DND-41 (cell line): ENCODE data around the gene NAB2.

Experiments
- ATAC-seq: fragments of 200-7000 bp; cut with Tn5 transposase; 3 replicates; pipeline ENCODE4 v1.9.1; 2021; ENCODE audit warnings: low read depth; ENCODE audit not compliant: insufficient read depth
- DNase-seq: peaks from one replicate; pipeline ENCODE4 v3.0.0-alpha.2; 2020
- H2AFZ ChIP-seq: 2 replicates; pipeline ENCODE4 v1.6.0; 2012; ENCODE audit warnings: low read depth, low read length
- H3K27ac ChIP-seq: 2 replicates; pipeline ENCODE4 v1.5.1; 2012; ENCODE audit warnings: low read length, inconsistent platforms
- H3K27me3 ChIP-seq: fragments of 200-600 bp; sonication (generic); 2 replicates; pipeline ENCODE4 v1.6.0; 2012; ENCODE audit warnings: low read length, mild to moderate bottlenecking, inconsistent platforms; ENCODE audit not compliant: insufficient read depth, poor library complexity
- H3K36me3 ChIP-seq: 2 replicates; pipeline ENCODE4 v1.5.1; 2012; ENCODE audit warnings: low read length, inconsistent platforms; ENCODE audit not compliant: insufficient read depth
- H3K4me1 ChIP-seq: 2 replicates; pipeline ENCODE4 v1.5.1; 2012; ENCODE audit warnings: mild to moderate bottlenecking, low read length; ENCODE audit not compliant: insufficient read depth
- H3K4me2 ChIP-seq: 2 replicates; pipeline ENCODE4 v1.6.0; 2012; ENCODE audit warnings: mild to moderate bottlenecking, moderate library complexity, low read length, inconsistent platforms; ENCODE audit not compliant: insufficient read depth
- H3K4me3 ChIP-seq, 2 experiments: fragments of 200-600 bp in 1 of 2; shearing (Covaris generic) in 1 of 2; 2 replicates each; pipeline ENCODE4 v1.5.1; 2012 to 2016; ENCODE audit warnings: inconsistent platforms in 2 of 2, low read length in 2 of 2, mild to moderate bottlenecking in 2 of 2, low read depth in 1 of 2, moderate library complexity in 1 of 2
- H3K79me2 ChIP-seq: 2 replicates; pipeline ENCODE4 v1.6.0; 2012; ENCODE audit warnings: low read length, inconsistent platforms; ENCODE audit not compliant: insufficient read depth
- H3K9ac ChIP-seq: 2 replicates; pipeline ENCODE4 v1.6.0; 2012; ENCODE audit warnings: low read depth, mild to moderate bottlenecking, inconsistent platforms, low read length, moderate library complexity
- H3K9me3 ChIP-seq: 2 replicates; pipeline ENCODE4 v1.5.1; 2012; ENCODE audit warnings: low read length, moderate library complexity, mild to moderate bottlenecking, inconsistent platforms; ENCODE audit not compliant: insufficient read depth, severe bottlenecking
- H4K20me1 ChIP-seq: 2 replicates; pipeline ENCODE4 v1.6.0; 2012; ENCODE audit warnings: low read length; ENCODE audit not compliant: insufficient read depth
- CTCF ChIP-seq: IDR thresholded peaks from 2 replicates; pipeline ENCODE4 v1.5.1; 2012; ENCODE audit warnings: borderline replicate concordance, low read length, moderate library complexity, mild to moderate bottlenecking; ENCODE audit not compliant: poor library complexity, severe bottlenecking; ENCODE audit errors: extremely low read depth
- EZH2 ChIP-seq: IDR thresholded peaks from 3 replicates; pipeline ENCODE4 v1.6.1; 2012; ENCODE audit warnings: borderline replicate concordance, low read depth, mild to moderate bottlenecking, moderate library complexity, low read length, inconsistent platforms; ENCODE audit not compliant: severe bottlenecking

Gene NAB2

DNA sequence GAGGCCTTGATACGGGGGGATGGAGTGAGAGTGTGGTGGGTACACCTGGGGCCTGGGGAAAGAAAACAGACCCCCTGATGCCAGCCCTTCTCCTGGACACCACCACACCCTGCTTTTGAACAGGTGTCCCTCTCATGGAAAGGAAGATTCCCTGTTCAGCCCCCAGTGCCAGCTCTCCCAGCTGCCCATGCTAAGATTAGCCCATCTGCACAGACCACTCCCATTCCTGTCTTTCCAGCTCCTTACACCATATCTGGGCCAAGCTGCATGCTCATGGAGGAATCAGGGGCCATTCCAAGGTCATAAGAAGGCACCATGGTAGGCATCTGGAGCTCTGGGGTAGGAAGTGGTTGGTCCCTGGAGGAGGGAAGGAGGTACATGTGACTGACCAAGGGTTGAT is 9.6 kb downstream of the NAB2 start:
- Histone ChIP-seq H3K27me3 (no peaks in the 10 kb centered on the region), H3K4me1 (no peaks in the 10 kb centered on the region), H3K4me3 (no peak overlapping the region), H3K27ac (no peak overlapping the region), H3K79me2 (no peaks in the 10 kb centered on the region), H3K9me3 (no peaks in the 10 kb centered on the region), H3K9ac (no peak overlapping the region), H3K36me3 (peaks cover 56% of the 10 kb centered on the region), H2AFZ (no peak overlapping the region), H4K20me1 (peaks cover 5% of the 10 kb centered on the region; the same call in 1 of the 2 replicates), H3K4me2 (no peak overlapping the region)
- TF ChIP-seq CTCF, result no peak
- TF ChIP-seq EZH2, result no peak
- ATAC-seq, result no peak
- DNase-seq, result no peak

GRCh38 chr12:57099047-57099714 is 10.3 kb downstream of the NAB2 start:
- Histone ChIP-seq H3K4me1 (no peaks in the 10 kb centered on the region), H3K36me3 (peaks cover 59% of the 10 kb centered on the region), H2AFZ (no peak overlapping the region), H3K4me3 (no peak overlapping the region), H3K79me2 (no peaks in the 10 kb centered on the region), H4K20me1 (peaks cover 4% of the 10 kb centered on the region; the same call in 1 of the 2 replicates), H3K9ac (no peak overlapping the region), H3K27me3 (no peaks in the 10 kb centered on the region), H3K27ac (no peak overlapping the region), H3K9me3 (no peaks in the 10 kb centered on the region), H3K4me2 (no peak overlapping the region)
- no peak for DNase-seq
- TF ChIP-seq EZH2 (no peak), CTCF (no peak)
- no peak for ATAC-seq

DNA sequence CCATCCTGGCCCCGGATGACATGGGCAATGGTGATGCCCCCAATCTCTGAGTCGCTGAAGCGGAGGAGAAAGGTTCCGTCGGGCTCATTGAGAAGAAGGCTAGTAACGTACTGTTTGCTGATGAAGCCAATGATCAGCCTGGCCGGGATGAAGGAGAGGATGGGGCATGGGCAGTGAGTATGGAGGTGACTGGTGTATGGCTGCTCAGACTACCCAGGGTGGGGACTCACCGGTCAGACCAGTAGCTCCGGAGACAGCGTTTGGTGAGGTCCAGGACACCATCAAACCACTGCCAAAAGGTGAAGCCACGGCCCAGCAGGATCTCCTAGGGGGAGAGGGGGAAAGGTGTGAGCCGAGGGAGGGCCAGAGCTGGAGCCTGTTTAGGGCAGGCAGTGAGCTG is 10.9 kb downstream of the NAB2 start:
- H3K27ac ChIP-seq, result no peak overlapping the region
- TF ChIP-seq CTCF (no peak), EZH2 (no peak)
- peaks cover 59% of the 10 kb centered on the region for H3K36me3 ChIP-seq
- no peak overlapping the region for H2AFZ ChIP-seq
- ATAC-seq (no peak), DNase-seq (no peak)
- no peaks in the 10 kb centered on the region for H3K27me3 ChIP-seq
- no peak overlapping the region for H3K4me2 ChIP-seq
- no peaks in the 10 kb centered on the region for H4K20me1 ChIP-seq
- no peaks in the 10 kb centered on the region for H3K79me2 ChIP-seq
- H3K9ac ChIP-seq, result no peak overlapping the region
- H3K9me3 ChIP-seq, result no peaks in the 10 kb centered on the region
- no peak overlapping the region for H3K4me3 ChIP-seq
- H3K4me1 ChIP-seq, result no peaks in the 10 kb centered on the region
